AG09319 (cell line): ENCODE measurements around the gene PRICKLE1.

ENCODE experiments used
- DNase-seq: peaks from one replicate; pipeline ENCODE4 v3.0.0-alpha.2; 2010; ENCODE audit warnings: low read depth; ENCODE audit errors: extremely low read depth
- TF ChIP-seq, protein P1 (sequence below): IDR thresholded peaks from 2 replicates; pipeline ENCODE4 v1.5.1; 2011; ENCODE audit warnings: low read depth, mild to moderate bottlenecking, inconsistent platforms, low read length, moderate library complexity

PRICKLE1 gene

DNA sequence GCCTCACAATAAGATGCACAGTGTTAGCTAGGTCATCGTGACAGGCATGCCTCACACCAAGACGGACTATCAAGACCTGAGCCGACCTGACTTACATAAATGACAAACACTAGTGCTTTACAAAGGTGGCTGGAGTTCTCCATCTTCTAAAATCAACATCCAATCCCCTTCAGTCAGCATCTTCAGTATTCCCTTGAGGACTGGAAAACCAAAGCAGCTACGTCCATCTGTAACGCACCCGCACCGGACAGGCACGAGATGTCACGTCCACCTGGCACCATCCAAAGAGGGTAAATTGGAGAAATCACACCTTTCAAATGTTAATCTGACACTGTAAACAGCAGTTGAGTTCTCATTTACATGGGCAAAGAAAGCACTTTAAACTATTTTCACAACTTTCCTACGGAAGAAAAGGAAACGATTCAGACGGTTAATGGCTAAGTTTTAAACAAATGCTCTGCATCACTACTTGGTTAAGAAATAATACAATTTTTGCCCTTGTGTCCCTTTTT, 130.2 kb downstream of the PRICKLE1 start:
- TF ChIP-seq, protein P1, sequence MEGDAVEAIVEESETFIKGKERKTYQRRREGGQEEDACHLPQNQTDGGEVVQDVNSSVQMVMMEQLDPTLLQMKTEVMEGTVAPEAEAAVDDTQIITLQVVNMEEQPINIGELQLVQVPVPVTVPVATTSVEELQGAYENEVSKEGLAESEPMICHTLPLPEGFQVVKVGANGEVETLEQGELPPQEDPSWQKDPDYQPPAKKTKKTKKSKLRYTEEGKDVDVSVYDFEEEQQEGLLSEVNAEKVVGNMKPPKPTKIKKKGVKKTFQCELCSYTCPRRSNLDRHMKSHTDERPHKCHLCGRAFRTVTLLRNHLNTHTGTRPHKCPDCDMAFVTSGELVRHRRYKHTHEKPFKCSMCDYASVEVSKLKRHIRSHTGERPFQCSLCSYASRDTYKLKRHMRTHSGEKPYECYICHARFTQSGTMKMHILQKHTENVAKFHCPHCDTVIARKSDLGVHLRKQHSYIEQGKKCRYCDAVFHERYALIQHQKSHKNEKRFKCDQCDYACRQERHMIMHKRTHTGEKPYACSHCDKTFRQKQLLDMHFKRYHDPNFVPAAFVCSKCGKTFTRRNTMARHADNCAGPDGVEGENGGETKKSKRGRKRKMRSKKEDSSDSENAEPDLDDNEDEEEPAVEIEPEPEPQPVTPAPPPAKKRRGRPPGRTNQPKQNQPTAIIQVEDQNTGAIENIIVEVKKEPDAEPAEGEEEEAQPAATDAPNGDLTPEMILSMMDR = no peak

DNA sequence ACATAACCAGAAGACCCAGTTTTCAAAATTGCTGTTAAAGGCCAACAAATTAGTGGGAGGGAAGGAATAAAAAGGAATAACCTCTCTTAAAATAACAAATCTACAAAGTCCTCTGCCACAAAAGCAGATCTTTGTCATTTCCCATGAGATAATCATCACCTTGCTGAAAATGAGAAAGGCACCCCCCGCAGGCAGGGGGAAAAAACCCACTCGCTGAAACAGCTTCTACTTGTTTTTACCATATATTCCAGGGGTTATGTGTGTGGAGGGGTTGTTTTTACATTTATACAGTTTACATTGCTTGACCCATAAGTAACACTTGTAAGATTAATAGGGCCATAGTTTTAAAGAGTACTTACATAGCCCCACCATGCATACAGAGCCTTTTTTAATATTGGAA, 131.0 kb downstream of the PRICKLE1 start:
- no peak for DNase-seq
- TF ChIP-seq, protein P1 = no peak

More for the DNA sequence above, 130.2 kb downstream of the PRICKLE1 start:
- DNase-seq = no peak

DNA sequence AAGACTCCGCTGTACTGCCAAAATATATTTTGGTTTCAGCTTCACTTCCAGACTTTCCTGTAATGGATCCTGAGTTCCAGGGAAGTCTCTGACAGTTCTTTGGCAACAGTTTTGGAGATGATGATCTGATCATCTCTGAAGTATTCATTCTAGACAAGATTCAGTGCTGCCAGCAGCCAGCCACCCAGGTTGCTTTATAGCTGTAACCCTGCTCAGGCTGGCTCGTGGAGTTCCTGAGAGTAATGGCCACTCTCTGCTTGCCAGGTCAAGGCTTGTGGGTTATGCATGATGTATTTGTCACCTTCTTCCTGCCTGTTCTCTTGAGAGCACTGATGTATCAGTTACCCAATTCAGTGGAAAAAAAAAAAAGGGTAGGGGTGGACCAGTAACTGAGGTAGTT, 139.3 kb downstream of the PRICKLE1 start:
- TF ChIP-seq, protein P1 = no peak
- DNase-seq = no peak

DNA sequence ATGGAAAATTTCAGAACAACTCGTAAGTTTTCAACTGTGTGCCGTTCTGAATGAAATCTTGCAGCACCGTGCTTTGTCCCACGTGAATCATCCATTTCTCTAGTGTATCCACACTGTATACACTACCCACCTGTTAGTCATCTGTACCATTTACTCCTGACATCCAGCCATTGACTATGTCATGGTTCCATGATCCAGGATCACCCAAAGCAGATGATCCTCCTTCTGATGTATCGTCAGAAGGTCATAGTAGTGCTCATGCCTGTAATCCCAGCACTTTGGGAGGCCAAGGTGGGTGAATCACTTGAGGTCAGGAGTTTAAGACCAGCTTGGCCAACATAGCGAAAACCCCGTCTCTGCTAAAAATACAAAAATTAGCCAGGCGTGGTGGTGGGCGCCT, 140.7 kb downstream of the PRICKLE1 start:
- TF ChIP-seq, protein P1 = no peak
- no peak for DNase-seq

DNA sequence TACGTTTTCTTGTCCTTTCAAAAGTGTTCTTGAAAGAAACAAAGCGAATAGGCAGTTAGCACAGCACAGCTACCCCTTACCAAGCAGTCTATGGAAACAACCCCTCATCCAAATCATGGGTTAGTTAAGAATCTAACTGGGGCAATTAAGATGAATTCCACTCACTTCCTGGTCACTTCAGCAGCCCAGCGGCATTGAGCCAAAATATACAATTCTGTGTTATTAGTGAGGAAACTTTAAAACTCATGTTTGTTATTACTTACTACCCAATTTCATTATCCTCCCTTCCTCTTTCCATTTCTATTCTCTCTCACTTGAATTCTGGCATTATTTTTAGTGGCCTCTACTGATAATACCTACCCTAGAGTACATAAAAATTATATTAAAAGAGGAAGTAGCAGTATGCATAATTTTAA, 142.2 kb downstream of the PRICKLE1 start:
- TF ChIP-seq, protein P1 = no peak
- DNase-seq = no peak

DNA sequence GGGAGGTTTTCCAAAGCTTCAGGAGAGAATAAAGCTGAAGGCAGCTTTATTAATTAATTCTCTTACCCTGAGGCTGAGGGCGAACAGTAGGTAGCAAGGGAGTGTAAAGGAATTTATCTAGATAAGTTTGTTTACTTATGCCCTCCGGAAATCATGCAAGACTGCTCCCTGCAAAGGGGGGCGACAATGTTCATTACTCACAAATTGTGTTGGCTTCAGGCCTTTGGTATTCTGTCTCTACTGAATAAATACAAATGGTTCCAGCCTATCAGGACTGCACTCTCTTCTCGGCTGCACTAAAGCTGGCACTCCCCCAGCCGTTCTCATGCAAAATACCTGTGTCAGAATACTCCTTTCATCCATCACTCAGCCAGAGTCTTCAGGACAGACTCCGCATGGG, 142.8 kb downstream of the PRICKLE1 start:
- no peak for DNase-seq
- TF ChIP-seq, protein P1 = no peak

DNA sequence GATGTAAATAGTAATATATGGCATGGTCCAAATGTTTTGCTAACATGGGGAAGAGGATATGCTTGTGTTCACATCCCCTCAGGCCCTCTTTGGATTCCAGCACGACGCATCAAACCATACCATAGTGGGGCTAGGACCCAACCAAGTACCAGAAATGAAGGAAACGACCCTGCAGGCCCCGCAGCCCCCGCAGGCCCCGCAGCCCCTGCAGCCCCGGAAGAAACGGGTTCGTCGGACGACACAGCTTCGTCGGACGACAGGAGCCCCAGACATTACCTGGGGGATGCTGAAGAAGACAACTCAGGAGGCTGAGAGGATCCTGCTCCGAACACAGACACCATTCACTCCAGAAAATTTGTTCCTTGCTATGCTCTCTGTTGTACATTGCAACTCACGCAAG, 143.7 kb downstream of the PRICKLE1 start:
- TF ChIP-seq, protein P1 = no peak

More for the DNA sequence above, 143.7 kb downstream of the PRICKLE1 start:
- no peak for DNase-seq
